ENCODE results near the gene HOXB6.
A peak's percentile ranks its signal among the peaks of the same experiment; 100 is the strongest.

Gene HOXB6

GRCh38 chr17:48627623-48628521, 23.1 kb upstream of the HOXB6 start:
- H3K27me3 ChIP-seq (ENCODE audit: control insufficient read depth in 1 of 2, insufficient read depth in 2 of 2, low read length in 2 of 2): peaks cover 96 to 99% of the 10 kb centered on the region in 2 donors
- H3K27ac ChIP-seq (ENCODE audit: low read depth, low read length): no peak overlapping the region
- no peaks in the 10 kb centered on the region for H3K36me3 ChIP-seq (ENCODE audit: control insufficient read depth in 1 of 2, insufficient read depth in 2 of 2, low read length in 2 of 2)
- no peaks in the 10 kb centered on the region for H3K9me3 ChIP-seq (ENCODE audit: control insufficient read depth in 1 of 2, low read length in 2 of 2)
- H3K9ac ChIP-seq (ENCODE audit: low read depth in 1 of 2, low read length in 2 of 2): no peak overlapping the region
- peaks cover 9 to 14% of the 10 kb centered on the region in 2 donors for H3K4me1 ChIP-seq (ENCODE audit: control insufficient read depth in 1 of 2, insufficient read depth in 2 of 2, low read length in 2 of 2)
- H3K4me3 ChIP-seq (ENCODE audit: low read depth in 1 of 2, low read length in 2 of 2): no peak overlapping the region

- Histone ChIP-seq H3K4me1 (ENCODE audit: control insufficient read depth in 1 of 2, insufficient read depth in 2 of 2, low read length in 2 of 2) (peaks cover 9 to 14% of the 10 kb centered on the region in 2 donors), H3K9ac (ENCODE audit: low read depth in 1 of 2, low read length in 2 of 2) (no peak overlapping the region), H3K27me3 (ENCODE audit: control insufficient read depth in 1 of 2, insufficient read depth in 2 of 2, low read length in 2 of 2) (peaks cover 96 to 99% of the 10 kb centered on the region in 2 donors), H3K4me3 (ENCODE audit: low read depth in 1 of 2, low read length in 2 of 2) (no peak overlapping the region), H3K9me3 (ENCODE audit: control insufficient read depth in 1 of 2, low read length in 2 of 2) (no peaks in the 10 kb centered on the region), H3K27ac (ENCODE audit: low read depth, low read length) (no peak overlapping the region), H3K36me3 (ENCODE audit: control insufficient read depth in 1 of 2, insufficient read depth in 2 of 2, low read length in 2 of 2) (no peaks in the 10 kb centered on the region)
Observed at GRCh38 chr17:48627118-48627597, 22.4 kb upstream of the HOXB6 start.

- no peak within 1 kb of the TSS for H3K9ac ChIP-seq (ENCODE audit: low read depth in 1 of 2, low read length in 2 of 2)
- no peak within 1 kb of the TSS for H3K27ac ChIP-seq (ENCODE audit: low read depth, low read length)
- peaks cover 9 to 14% of the 10 kb centered on the region in 2 donors for H3K4me1 ChIP-seq (ENCODE audit: control insufficient read depth in 1 of 2, insufficient read depth in 2 of 2, low read length in 2 of 2)
- H3K27me3 ChIP-seq (ENCODE audit: control insufficient read depth in 1 of 2, insufficient read depth in 2 of 2, low read length in 2 of 2): peaks cover 96 to 99% of the 10 kb centered on the region in 2 donors
- H3K9me3 ChIP-seq (ENCODE audit: control insufficient read depth in 1 of 2, low read length in 2 of 2): no peaks in the 10 kb centered on the region
- no peaks in the 10 kb centered on the region for H3K36me3 ChIP-seq (ENCODE audit: control insufficient read depth in 1 of 2, insufficient read depth in 2 of 2, low read length in 2 of 2)
- H3K4me3 ChIP-seq (ENCODE audit: low read depth in 1 of 2, low read length in 2 of 2): peak within 1 kb of the TSS; percentile 29 to 54
Observed at GRCh38 chr17:48626245-48627117, 21.7 kb upstream of the HOXB6 start, which contains the start of gene HOXB9. TSS of gene HOXB9 (minus strand) at chr17:48626358. CDS start at chr17:48626269, 89 bp downstream.

GRCh38 chr17:48625495-48626244, 20.9 kb upstream of the HOXB6 start:
- H3K4me3 ChIP-seq (ENCODE audit: low read depth in 1 of 2, low read length in 2 of 2): peak overlapping the region; percentile 29 to 54
- H3K4me1 ChIP-seq (ENCODE audit: control insufficient read depth in 1 of 2, insufficient read depth in 2 of 2, low read length in 2 of 2): peaks cover 9 to 14% of the 10 kb centered on the region in 2 donors
- H3K36me3 ChIP-seq (ENCODE audit: control insufficient read depth in 1 of 2, insufficient read depth in 2 of 2, low read length in 2 of 2): no peaks in the 10 kb centered on the region
- peaks cover 96 to 99% of the 10 kb centered on the region in 2 donors for H3K27me3 ChIP-seq (ENCODE audit: control insufficient read depth in 1 of 2, insufficient read depth in 2 of 2, low read length in 2 of 2)
- no peaks in the 10 kb centered on the region for H3K9me3 ChIP-seq (ENCODE audit: control insufficient read depth in 1 of 2, low read length in 2 of 2)
- no peak overlapping the region for H3K9ac ChIP-seq (ENCODE audit: low read depth in 1 of 2, low read length in 2 of 2)
- H3K27ac ChIP-seq (ENCODE audit: low read depth, low read length): no peak overlapping the region

GRCh38 chr17:48624544-48625494, 20.0 kb upstream of the HOXB6 start:
- Histone ChIP-seq H3K4me3 (ENCODE audit: low read depth in 1 of 2, low read length in 2 of 2) (peak overlapping the region; percentile 29 to 54), H3K27ac (ENCODE audit: low read depth, low read length) (no peak overlapping the region), H3K4me1 (ENCODE audit: control insufficient read depth in 1 of 2, insufficient read depth in 2 of 2, low read length in 2 of 2) (peaks cover 9 to 19% of the 10 kb centered on the region in 2 donors), H3K9ac (ENCODE audit: low read depth in 1 of 2, low read length in 2 of 2) (no peak overlapping the region), H3K36me3 (ENCODE audit: control insufficient read depth in 1 of 2, insufficient read depth in 2 of 2, low read length in 2 of 2) (no peaks in the 10 kb centered on the region), H3K27me3 (ENCODE audit: control insufficient read depth in 1 of 2, insufficient read depth in 2 of 2, low read length in 2 of 2) (peaks cover 96 to 99% of the 10 kb centered on the region in 2 donors), H3K9me3 (ENCODE audit: control insufficient read depth in 1 of 2, low read length in 2 of 2) (no peaks in the 10 kb centered on the region)

DNA sequence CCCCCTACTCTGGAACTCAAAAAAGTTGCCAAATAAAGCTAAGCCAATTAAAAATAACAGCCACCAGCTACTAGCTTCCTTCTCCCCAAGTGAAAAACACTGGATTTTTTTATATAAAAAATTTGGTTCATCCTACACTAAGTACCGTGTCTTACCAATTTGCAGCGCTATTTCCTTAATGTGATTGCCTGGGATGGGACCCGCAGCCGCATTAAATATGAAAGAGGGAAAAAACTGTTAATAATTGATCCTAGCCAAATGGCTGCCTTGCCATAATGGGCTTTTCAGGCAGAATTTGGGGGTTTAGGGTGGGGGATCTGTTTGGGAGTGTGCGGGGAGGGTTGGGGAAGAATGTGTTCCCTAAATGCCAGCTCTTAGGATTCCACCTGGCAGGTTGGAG, 19.3 kb upstream of the HOXB6 start:
- no peaks in the 10 kb centered on the region for H3K36me3 ChIP-seq (ENCODE audit: control insufficient read depth in 1 of 2, insufficient read depth in 2 of 2, low read length in 2 of 2)
- H3K9me3 ChIP-seq (ENCODE audit: control insufficient read depth in 1 of 2, low read length in 2 of 2): no peaks in the 10 kb centered on the region
- peaks cover 10 to 20% of the 10 kb centered on the region in 2 donors for H3K4me1 ChIP-seq (ENCODE audit: control insufficient read depth in 1 of 2, insufficient read depth in 2 of 2, low read length in 2 of 2)
- no peak overlapping the region for H3K27ac ChIP-seq (ENCODE audit: low read depth, low read length)
- no peak overlapping the region for H3K4me3 ChIP-seq (ENCODE audit: low read depth in 1 of 2, low read length in 2 of 2)
- H3K9ac ChIP-seq (ENCODE audit: low read depth in 1 of 2, low read length in 2 of 2): no peak overlapping the region
- peaks cover 93 to 99% of the 10 kb centered on the region in 2 donors for H3K27me3 ChIP-seq (ENCODE audit: control insufficient read depth in 1 of 2, insufficient read depth in 2 of 2, low read length in 2 of 2)

DNA sequence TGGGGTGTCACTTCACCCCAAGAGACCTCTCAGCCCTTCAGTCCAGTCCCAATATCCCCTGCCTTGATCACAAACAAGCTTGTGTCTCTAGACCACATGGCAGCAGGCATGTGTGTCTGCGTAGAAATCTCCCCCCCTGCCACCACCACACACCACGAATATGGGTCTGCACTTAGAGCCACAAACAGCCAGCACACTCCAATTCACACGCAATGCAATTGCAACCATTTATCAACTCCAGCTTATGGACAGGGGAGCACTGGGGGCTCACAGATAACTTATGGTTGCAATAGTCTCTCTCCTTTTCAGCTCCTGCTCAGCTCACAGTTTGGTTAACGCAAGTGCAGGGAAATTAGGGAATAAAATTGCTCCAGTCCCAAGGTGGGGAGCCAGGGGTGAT, 18.8 kb upstream of the HOXB6 start:
- peaks cover 15 to 20% of the 10 kb centered on the region in 2 donors for H3K4me1 ChIP-seq (ENCODE audit: control insufficient read depth in 1 of 2, insufficient read depth in 2 of 2, low read length in 2 of 2)
- H3K4me3 ChIP-seq (ENCODE audit: low read depth in 1 of 2, low read length in 2 of 2): no peak overlapping the region
- H3K27me3 ChIP-seq (ENCODE audit: control insufficient read depth in 1 of 2, insufficient read depth in 2 of 2, low read length in 2 of 2): peaks cover 92 to 99% of the 10 kb centered on the region in 2 donors
- H3K9me3 ChIP-seq (ENCODE audit: control insufficient read depth in 1 of 2, low read length in 2 of 2): no peaks in the 10 kb centered on the region
- no peaks in the 10 kb centered on the region for H3K36me3 ChIP-seq (ENCODE audit: control insufficient read depth in 1 of 2, insufficient read depth in 2 of 2, low read length in 2 of 2)
- H3K27ac ChIP-seq (ENCODE audit: low read depth, low read length): no peak overlapping the region
- no peak overlapping the region for H3K9ac ChIP-seq (ENCODE audit: low read depth in 1 of 2, low read length in 2 of 2)

- no peak overlapping the region for H3K27ac ChIP-seq (ENCODE audit: low read depth, low read length)
- H3K9me3 ChIP-seq (ENCODE audit: control insufficient read depth in 1 of 2, low read length in 2 of 2): no peaks in the 10 kb centered on the region
- H3K27me3 ChIP-seq (ENCODE audit: control insufficient read depth in 1 of 2, insufficient read depth in 2 of 2, low read length in 2 of 2): peaks cover 91 to 99% of the 10 kb centered on the region in 2 donors
- H3K36me3 ChIP-seq (ENCODE audit: control insufficient read depth in 1 of 2, insufficient read depth in 2 of 2, low read length in 2 of 2): no peaks in the 10 kb centered on the region
- H3K4me1 ChIP-seq (ENCODE audit: control insufficient read depth in 1 of 2, insufficient read depth in 2 of 2, low read length in 2 of 2): peaks cover 15 to 20% of the 10 kb centered on the region in 2 donors
- no peak overlapping the region for H3K9ac ChIP-seq (ENCODE audit: low read depth in 1 of 2, low read length in 2 of 2)
- no peak overlapping the region for H3K4me3 ChIP-seq (ENCODE audit: low read depth in 1 of 2, low read length in 2 of 2)
Observed at GRCh38 chr17:48622857-48623256, 18.1 kb upstream of the HOXB6 start.

Data from duodenal mucosa (tissue), 2 donors.